ENCODE results near the gene ANKRD29. TPM values are rescaled to one million over a fixed set of nuclear protein-coding genes. Genes with fewer than 3 reads are reported as not detected.

Gene ANKRD29
- 0.48 to 0.85 TPM (median 0.50 TPM) in 3 replicates for total RNA-seq
- long read RNA-seq: 0 reads

GRCh38 chr18:23662309-23663263 is at the start of gene ANKRD29:
TSS of gene ANKRD29 (minus strand) at chr18:23662911. CDS start at chr18:23662730, 181 bp downstream.
- no peaks in the 10 kb centered on the region for H3K9me3 Mint-ChIP-seq (ENCODE audit: low read depth)
- H3K27me3 Mint-ChIP-seq (ENCODE audit: low read depth): peaks cover 46% of the 10 kb centered on the region

GRCh38 chr18:23712445-23712844 is 49.7 kb upstream of the ANKRD29 start:
- no peak overlapping the region for H3K27ac Mint-ChIP-seq (ENCODE audit: unreplicated experiment)
- DNase-seq (ENCODE audit: low spot score): no peak
- H3K36me3 Mint-ChIP-seq (ENCODE audit: low read depth): peaks cover 2% of the 10 kb centered on the region
- no peaks in the 10 kb centered on the region for H3K9me3 Mint-ChIP-seq (ENCODE audit: low read depth)
- TF ChIP-seq CTCF (IDR thresholded peaks at IDR 0.05): no peak
- H3K27me3 Mint-ChIP-seq (ENCODE audit: low read depth): no peaks in the 10 kb centered on the region
- H3K4me3 Mint-ChIP-seq (ENCODE audit: unreplicated experiment): no peak overlapping the region
- H3K4me1 Mint-ChIP-seq (ENCODE audit: low read depth): peaks cover 12% of the 10 kb centered on the region

More at GRCh38 chr18:23662309-23663263, at the start of gene ANKRD29:
- no peak for DNase-seq (ENCODE audit: low spot score)
- H3K27ac Mint-ChIP-seq (ENCODE audit: unreplicated experiment): no peak within 1 kb of the TSS
- TF ChIP-seq CTCF (IDR thresholded peaks at IDR 0.05): no peak
- peak within 1 kb of the TSS; percentile 78 for H3K4me3 Mint-ChIP-seq (ENCODE audit: unreplicated experiment)
- H3K36me3 Mint-ChIP-seq (ENCODE audit: low read depth): peaks cover 2% of the 10 kb centered on the region
- H3K4me1 Mint-ChIP-seq (ENCODE audit: low read depth): peaks cover 13% of the 10 kb centered on the region

DNA sequence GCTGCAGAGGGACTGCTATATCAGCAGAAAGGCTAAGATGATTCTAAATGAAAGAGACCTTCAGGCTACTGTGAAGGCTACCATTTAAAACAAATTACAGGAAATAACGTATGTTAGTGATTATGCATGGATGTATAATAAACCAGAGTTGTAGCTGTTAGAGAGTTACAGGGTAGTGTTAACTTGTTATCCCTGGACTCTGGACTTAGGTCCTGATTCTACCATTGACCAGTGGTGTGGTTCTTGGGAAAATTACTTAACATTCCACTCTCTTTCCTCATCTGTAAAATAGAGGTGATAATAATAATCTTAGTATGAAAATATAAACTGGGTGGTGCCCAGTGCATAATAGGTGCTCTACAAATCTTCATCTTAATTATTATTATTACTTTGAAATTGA is 48.7 kb upstream of the ANKRD29 start:
- peaks cover 5% of the 10 kb centered on the region for H3K4me1 Mint-ChIP-seq (ENCODE audit: low read depth)
- H3K27me3 Mint-ChIP-seq (ENCODE audit: low read depth): no peaks in the 10 kb centered on the region
- H3K27ac Mint-ChIP-seq (ENCODE audit: unreplicated experiment): no peak overlapping the region
- no peak for DNase-seq (ENCODE audit: low spot score)
- H3K36me3 Mint-ChIP-seq (ENCODE audit: low read depth): peaks cover 3% of the 10 kb centered on the region
- no peak overlapping the region for H3K4me3 Mint-ChIP-seq (ENCODE audit: unreplicated experiment)
- H3K9me3 Mint-ChIP-seq (ENCODE audit: low read depth): peaks cover 4% of the 10 kb centered on the region
- no peak for TF ChIP-seq CTCF (IDR thresholded peaks at IDR 0.05)

DNA sequence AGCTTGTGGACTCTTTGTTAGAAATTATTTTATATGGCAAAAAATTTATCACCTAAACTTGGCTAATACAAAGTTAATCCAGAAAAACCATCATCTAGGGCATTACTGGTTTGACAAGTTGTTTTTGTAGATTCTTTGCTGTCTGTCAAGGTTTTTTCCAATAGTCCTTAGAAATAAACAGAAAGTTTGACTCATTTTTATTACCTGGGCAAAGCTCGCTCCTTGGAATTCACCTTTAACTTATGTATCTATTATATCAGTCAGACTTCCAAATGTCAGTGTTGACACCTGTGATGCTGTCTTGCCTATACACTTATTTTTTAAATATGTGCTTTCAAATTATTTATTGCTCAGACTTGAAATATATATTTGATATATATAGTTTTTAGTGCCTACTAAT is 48.2 kb upstream of the ANKRD29 start:
- Mint-ChIP-seq H3K9me3 (ENCODE audit: low read depth) (peaks cover 4% of the 10 kb centered on the region), H3K4me1 (ENCODE audit: low read depth) (peaks cover 3% of the 10 kb centered on the region), H3K36me3 (ENCODE audit: low read depth) (peaks cover 3% of the 10 kb centered on the region), H3K27me3 (ENCODE audit: low read depth) (no peaks in the 10 kb centered on the region), H3K27ac (ENCODE audit: unreplicated experiment) (no peak overlapping the region), H3K4me3 (ENCODE audit: unreplicated experiment) (no peak overlapping the region)
- TF ChIP-seq CTCF (IDR thresholded peaks at IDR 0.05): no peak
- no peak for DNase-seq (ENCODE audit: low spot score)

DNA sequence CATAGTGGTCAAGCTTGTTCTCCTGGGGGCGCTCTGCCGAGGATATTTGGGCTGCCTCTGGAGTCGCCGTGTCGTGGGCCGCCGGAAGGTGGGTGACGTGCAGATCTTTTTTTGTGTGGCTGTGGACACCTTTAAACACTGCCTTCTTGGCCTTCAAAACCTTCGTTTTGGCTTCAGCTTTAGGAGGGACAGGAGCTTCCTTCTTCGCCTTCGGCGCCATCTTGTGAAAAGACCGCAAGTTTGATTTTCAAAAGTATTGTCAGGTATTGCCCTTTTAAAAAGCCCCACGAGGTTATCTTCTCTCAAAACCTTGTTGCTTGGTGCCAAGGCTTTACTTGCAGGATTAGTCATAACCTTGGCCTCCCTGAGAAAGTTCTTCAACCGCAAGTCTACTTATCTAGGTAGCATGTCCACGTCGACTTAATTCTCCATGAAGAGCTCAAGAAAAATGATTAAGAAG is 47.4 kb upstream of the ANKRD29 start:
- H3K36me3 Mint-ChIP-seq (ENCODE audit: low read depth): peaks cover 3% of the 10 kb centered on the region
- H3K9me3 Mint-ChIP-seq (ENCODE audit: low read depth): peaks cover 4% of the 10 kb centered on the region
- TF ChIP-seq CTCF (IDR thresholded peaks at IDR 0.05): no peak
- H3K27ac Mint-ChIP-seq (ENCODE audit: unreplicated experiment): no peak overlapping the region
- DNase-seq (ENCODE audit: low spot score): no peak
- no peaks in the 10 kb centered on the region for H3K27me3 Mint-ChIP-seq (ENCODE audit: low read depth)
- H3K4me3 Mint-ChIP-seq (ENCODE audit: unreplicated experiment): no peak overlapping the region
- H3K4me1 Mint-ChIP-seq (ENCODE audit: low read depth): peaks cover under 1% of the 10 kb centered on the region

All from chondrocyte (in vitro differentiated cells).